Cardiac atrium fibroblast (primary cell): ENCODE measurements around the gene ARMC7. TPM values are rescaled to one million over a fixed set of nuclear protein-coding genes. Genes with fewer than 3 reads are reported as not detected.

Experiments used
- total RNA-seq: library from RNA; depleted of rRNA; stranded (reverse); fragments of >200 nt; gene quantifications from 2 replicates; pipeline ENCODE4 v1.2.3, GENCODE V29; 2015

Gene ARMC7
- total RNA-seq, result 3.2 and 5.8 TPM in 2 replicates

GRCh38 chr17:75109407-75110233 lies at the start of gene ARMC7:
Gene ARMC7, plus strand, starts transcription at chr17:75109969. Its CDS starts 320 bp downstream, at chr17:75110289.

DNA sequence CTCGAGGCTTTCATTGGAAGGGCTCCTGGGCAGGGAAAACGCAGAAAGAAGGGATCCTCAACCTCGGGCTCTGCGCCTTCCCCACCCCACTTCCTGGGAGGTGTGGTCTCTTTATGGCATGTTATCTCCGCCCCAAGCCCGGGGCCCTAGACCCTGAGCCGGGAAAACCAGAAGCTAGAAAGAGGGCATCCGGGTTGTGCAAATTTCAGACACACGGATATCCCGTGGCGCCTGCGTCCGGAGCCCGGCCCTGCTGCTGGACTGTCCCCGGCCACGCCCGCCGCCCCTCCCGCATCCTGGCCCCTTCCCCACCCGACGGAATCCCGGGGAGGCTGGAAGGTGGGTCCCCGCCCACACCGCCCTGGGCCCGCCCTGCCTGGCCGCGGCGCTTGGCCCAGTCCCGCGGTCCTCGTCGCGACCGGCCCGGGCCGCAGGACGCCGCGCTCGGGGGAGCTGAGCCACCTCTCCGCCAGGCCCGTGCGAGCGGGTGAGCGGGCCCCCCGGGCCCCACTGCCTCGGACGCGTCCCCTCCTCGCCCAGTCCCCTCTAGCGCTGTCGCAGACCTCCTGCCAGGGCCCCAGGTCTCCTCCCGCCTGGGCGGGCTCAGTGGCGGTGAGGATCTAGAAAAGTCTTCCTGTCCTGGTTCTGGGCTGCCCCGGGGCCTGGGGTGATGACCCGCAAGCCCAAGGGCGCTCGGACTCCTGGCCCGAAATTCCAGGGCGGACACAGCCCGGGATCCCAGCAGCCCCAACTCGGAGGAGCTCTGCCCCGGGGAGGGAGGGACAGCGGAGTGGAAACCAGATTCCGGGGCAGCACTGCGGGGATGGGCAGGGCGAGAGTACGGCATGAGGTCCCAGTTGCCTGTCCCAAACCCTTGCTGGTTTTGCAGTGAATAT lies 22.0 kb upstream of the ARMC7 start, which contains the start of gene SLC16A5:
Gene SLC16A5, plus strand, starts transcription at position 397 of the 896 bp plus-strand sequence. CDS start 5,683 bp downstream, outside the sequence.

DNA sequence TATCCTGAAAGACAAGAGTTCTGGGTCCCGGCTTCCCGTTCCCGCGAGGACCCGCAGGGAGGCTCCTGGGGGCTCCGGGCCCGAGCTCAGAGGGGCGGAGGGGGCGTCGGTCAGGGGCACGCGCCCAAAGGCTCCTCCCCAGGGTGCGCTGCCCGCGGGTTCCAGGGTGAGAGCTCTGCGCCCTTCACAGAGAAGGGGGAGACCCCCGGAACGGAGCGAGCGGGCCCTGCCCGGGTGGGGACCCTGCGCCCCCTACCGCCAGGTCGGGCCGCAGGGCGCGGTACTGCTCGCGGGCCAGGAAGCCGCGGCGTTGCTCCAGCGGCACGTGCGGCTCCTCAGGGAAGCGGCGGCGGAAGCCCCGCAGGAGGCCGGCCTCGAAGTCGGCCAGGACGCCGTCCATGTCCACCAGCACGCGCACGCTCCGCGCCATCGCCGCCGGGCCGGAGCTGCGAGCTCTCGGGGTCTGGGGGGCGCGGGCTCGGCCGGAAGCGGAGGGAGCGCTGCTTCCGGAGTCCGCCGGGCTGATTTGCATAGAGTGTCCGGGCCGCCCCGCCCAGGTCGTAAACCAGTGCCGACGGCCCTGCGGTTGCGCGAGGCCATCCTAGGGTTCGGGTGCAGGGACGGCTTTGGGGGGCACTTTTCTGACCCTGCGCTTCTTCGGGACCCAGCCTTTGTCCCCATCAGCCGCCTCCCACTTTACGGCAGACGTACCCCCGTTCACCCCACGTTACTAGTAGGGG lies 21.7 kb downstream of the ARMC7 start, which contains the start of gene NT5C:
Gene NT5C, minus strand, starts transcription at position 465 of the 740 bp plus-strand sequence. Its CDS starts 35 bp downstream, at position 430.

GRCh38 chr17:75154195-75155106 lies 44.7 kb downstream of the ARMC7 start, which contains the start of gene JPT1:
Gene JPT1, minus strand, starts transcription at chr17:75154512. Its CDS starts 115 bp downstream, at chr17:75154397.

Other genes starting within 250 kb of the ARMC7 start
- gene FDXR, start 237.0 kb upstream of the ARMC7 start, total RNA-seq, result 7.4 and 25.8 TPM in 2 replicates
- gene FADS6, start 216.3 kb upstream of the ARMC7 start, total RNA-seq, result not detected in 2 replicates
- not detected in 2 replicates for gene USH1G, start 186.7 kb upstream of the ARMC7 start, total RNA-seq
- not detected in 2 replicates for gene OTOP2, start 185.7 kb upstream of the ARMC7 start, total RNA-seq
- gene OTOP3, start 174.1 kb upstream of the ARMC7 start, total RNA-seq, result not detected in 2 replicates
- gene HID1, start 137.2 kb upstream of the ARMC7 start, total RNA-seq, result 0.18 and 0.81 TPM in 2 replicates
- gene CDR2L, start 122.3 kb upstream of the ARMC7 start, total RNA-seq, result 23.6 and 24.8 TPM in 2 replicates
- gene MRPL58, start 97.3 kb upstream of the ARMC7 start, total RNA-seq, result 27.1 and 29.5 TPM in 2 replicates
- gene ATP5PD, start 63.0 kb upstream of the ARMC7 start, total RNA-seq, result 271 and 283 TPM in 2 replicates
- 12.8 and 24.3 TPM in 2 replicates for gene KCTD2, start 62.7 kb upstream of the ARMC7 start, total RNA-seq
- gene SLC16A5, start 22.0 kb upstream of the ARMC7 start, total RNA-seq, result 4.4 and 5.8 TPM in 2 replicates
- 70.3 and 89.7 TPM in 2 replicates for gene NT5C, start 21.8 kb downstream of the ARMC7 start, total RNA-seq
- 100 and 157 TPM in 2 replicates for gene JPT1, start 44.5 kb downstream of the ARMC7 start, total RNA-seq
- 67.1 and 67.9 TPM in 2 replicates for gene SUMO2, start 73.0 kb downstream of the ARMC7 start, total RNA-seq
- 19.1 and 27.9 TPM in 2 replicates for gene NUP85, start 95.7 kb downstream of the ARMC7 start, total RNA-seq
- gene GGA3, start 151.6 kb downstream of the ARMC7 start, total RNA-seq, result 8.8 and 24.8 TPM in 2 replicates
- 38.6 and 40.7 TPM in 2 replicates for gene MRPS7, start 151.9 kb downstream of the ARMC7 start, total RNA-seq
- 2.9 and 4.7 TPM in 2 replicates for gene MIF4GD, start 161.3 kb downstream of the ARMC7 start, total RNA-seq
- 2.7 and 3.1 TPM in 2 replicates for gene SLC25A19, start 179.5 kb downstream of the ARMC7 start, total RNA-seq